ENCODE data around the gene SLC6A2. TPM values are rescaled to one million over a fixed set of nuclear protein-coding genes. Genes with fewer than 3 reads are reported as not detected.
"Not testable (repeated sequence)": the region's sequence is repeated elsewhere in the genome, so short reads cannot be mapped to it uniquely, and the experiment has no call there.

The SLC6A2 gene
- not detected in 2 replicates for total RNA-seq (ENCODE audit: low replicate concordance)

- Histone ChIP-seq H2AFZ (replicated peaks) (peak within 1 kb of the TSS; percentile 83), H3K27me3 (peaks cover 100% of the 10 kb centered on the region), H3K27ac (no peak within 1 kb of the TSS), H4K20me1 (ENCODE audit: low read depth) (peaks cover 8% of the 10 kb centered on the region), H3K9me3 (ENCODE audit: low read depth) (no peaks in the 10 kb centered on the region), H3K79me2 (ENCODE audit: low read depth) (no peaks in the 10 kb centered on the region), H3K4me2 (peak within 1 kb of the TSS; percentile 90), H3K4me1 (peaks cover 4% of the 10 kb centered on the region), H3K36me3 (no peaks in the 10 kb centered on the region), H3K4me3 (peak within 1 kb of the TSS; percentile 55), H3F3A (ENCODE audit: low read depth) (peaks cover 4% of the 10 kb centered on the region), H3K9ac (no peak within 1 kb of the TSS)
- TF ChIP-seq EZH2phosphoT487 (IDR thresholded peaks at IDR 0.05) (no peak), CTCF (IDR thresholded peaks at IDR 0.05) (peak; percentile 45), EZH2 (IDR thresholded peaks at IDR 0.05) (peak; percentile 71)
- Mint-ChIP-seq H3K36me3 (no peaks in the 10 kb centered on the region), H3K27ac (no peak within 1 kb of the TSS), H3K4me3 (peak within 1 kb of the TSS; percentile 83), H3K9me3 (peaks cover 1% of the 10 kb centered on the region), H3K4me1 (peaks cover 4% of the 10 kb centered on the region), H3K27me3 (ENCODE audit: insufficient read depth, low read depth) (peaks cover 40% of the 10 kb centered on the region)
- DNase-seq (ENCODE audit: low spot score), result peak; percentile 82
Measured at GRCh38 chr16:55655897-55656681, at the start of gene SLC6A2. TSS of gene SLC6A2 (plus strand) at chr16:55655988. CDS start at chr16:55656695, 707 bp downstream.

- Mint-ChIP-seq H3K4me3 (no peak overlapping the region), H3K36me3 (no peaks in the 10 kb centered on the region), H3K9me3 (peaks cover 9% of the 10 kb centered on the region), H3K4me1 (no peaks in the 10 kb centered on the region), H3K27ac (no peak overlapping the region), H3K27me3 (ENCODE audit: insufficient read depth, low read depth) (peaks cover 4% of the 10 kb centered on the region)
- Histone ChIP-seq H3F3A (ENCODE audit: low read depth) (no peaks in the 10 kb centered on the region), H3K36me3 (no peaks in the 10 kb centered on the region), H3K9ac (no peak overlapping the region), H3K79me2 (ENCODE audit: low read depth) (no peaks in the 10 kb centered on the region), H3K4me2 (no peak overlapping the region), H3K9me3 (ENCODE audit: low read depth) (no peaks in the 10 kb centered on the region), H3K27me3 (no peaks in the 10 kb centered on the region), H4K20me1 (ENCODE audit: low read depth) (no peaks in the 10 kb centered on the region), H3K27ac (no peak overlapping the region), H3K4me1 (no peaks in the 10 kb centered on the region), H2AFZ (replicated peaks) (no peak overlapping the region), H3K4me3 (no peak overlapping the region)
- no peak for TF ChIP-seq EZH2phosphoT487 (IDR thresholded peaks at IDR 0.05)
- TF ChIP-seq CTCF (IDR thresholded peaks at IDR 0.05), result no peak
- no peak for TF ChIP-seq EZH2 (IDR thresholded peaks at IDR 0.05)
- no peak for DNase-seq (ENCODE audit: low spot score)
Measured at GRCh38 chr16:55613613-55614335, 42.0 kb upstream of the SLC6A2 start.

GRCh38 chr16:55615071-55615470 is 40.7 kb upstream of the SLC6A2 start:
- no peak for TF ChIP-seq EZH2 (IDR thresholded peaks at IDR 0.05)
- H2AFZ ChIP-seq (replicated peaks), result no peak overlapping the region

GRCh38 chr16:55615670-55616069 is 40.1 kb upstream of the SLC6A2 start:
- DNase-seq (ENCODE audit: low spot score); H3K4me3 Mint-ChIP-seq; H3K27me3 ChIP-seq; H3K27ac Mint-ChIP-seq; H3K79me2 ChIP-seq (ENCODE audit: low read depth); H3K27me3 Mint-ChIP-seq (ENCODE audit: insufficient read depth, low read depth); H4K20me1 ChIP-seq (ENCODE audit: low read depth); H2AFZ ChIP-seq (replicated peaks); H3K36me3 ChIP-seq; H3K4me1 Mint-ChIP-seq; H3K4me3 ChIP-seq; H3K27ac ChIP-seq; H3F3A ChIP-seq (ENCODE audit: low read depth); H3K9me3 ChIP-seq (ENCODE audit: low read depth); H3K36me3 Mint-ChIP-seq; H3K4me2 ChIP-seq; H3K9ac ChIP-seq; H3K4me1 ChIP-seq: not testable (repeated sequence)
- H3K9me3 Mint-ChIP-seq, result peaks cover 13% of the 10 kb centered on the region

More at GRCh38 chr16:55615071-55615470, 40.7 kb upstream of the SLC6A2 start:
- Mint-ChIP-seq H3K4me3 (no peak overlapping the region), H3K36me3 (no peaks in the 10 kb centered on the region), H3K27me3 (ENCODE audit: insufficient read depth, low read depth) (peaks cover 8% of the 10 kb centered on the region), H3K9me3 (peaks cover 11% of the 10 kb centered on the region), H3K4me1 (no peaks in the 10 kb centered on the region), H3K27ac (no peak overlapping the region)
- Histone ChIP-seq H4K20me1 (ENCODE audit: low read depth) (no peaks in the 10 kb centered on the region), H3K36me3 (no peaks in the 10 kb centered on the region), H3K27ac (no peak overlapping the region), H3K4me3 (no peak overlapping the region), H3K4me2 (no peak overlapping the region), H3K27me3 (no peaks in the 10 kb centered on the region), H3K9ac (no peak overlapping the region), H3F3A (ENCODE audit: low read depth) (no peaks in the 10 kb centered on the region), H3K79me2 (ENCODE audit: low read depth) (no peaks in the 10 kb centered on the region), H3K4me1 (no peaks in the 10 kb centered on the region), H3K9me3 (ENCODE audit: low read depth) (no peaks in the 10 kb centered on the region)
- no peak for DNase-seq (ENCODE audit: low spot score)

Data from neural progenitor cell (in vitro differentiated cells).